ENCODE measurements around the gene PSMC3IP.
A peak's percentile ranks its signal among the peaks of the same experiment; 100 is the strongest.

The PSMC3IP gene

DNA sequence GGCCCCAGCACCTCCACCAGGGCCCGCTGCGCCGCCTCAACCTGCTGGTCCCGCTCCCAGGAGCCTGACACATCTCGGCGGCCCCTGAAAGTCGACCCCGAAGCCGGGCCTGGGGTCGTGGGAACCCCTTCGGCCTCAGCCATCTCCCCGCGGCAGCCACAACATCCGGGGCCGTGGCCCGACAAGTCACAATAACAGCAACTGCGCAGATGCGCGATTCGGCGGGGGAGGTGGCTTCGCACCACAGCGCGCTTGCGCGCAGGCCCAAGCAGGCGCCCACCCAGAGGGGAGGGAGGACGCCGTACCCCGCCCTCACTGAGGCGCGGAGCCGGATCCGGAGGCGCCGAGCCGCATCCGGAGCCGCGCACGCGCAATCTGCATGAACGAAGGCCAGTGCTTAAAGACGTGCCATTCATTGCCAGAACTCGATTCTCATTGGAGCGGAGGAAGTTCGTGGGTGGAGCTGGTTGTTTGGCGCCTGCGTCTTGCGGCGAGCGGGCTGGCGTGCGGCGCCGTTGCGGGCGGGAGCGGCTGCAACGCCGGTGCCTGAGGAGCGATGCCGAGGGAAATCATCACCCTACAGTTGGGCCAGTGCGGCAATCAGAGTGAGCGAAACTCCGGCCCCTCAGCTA lies 31.8 kb upstream of the PSMC3IP start, which contains the start of the genes RETREG3 and TUBG1:
TSS of gene RETREG3 (minus strand) at position 193 of the 632 bp plus-strand sequence. CDS start at position 143, 50 bp downstream.
TSS of gene TUBG1 (plus strand) at position 502 of the 632 bp plus-strand sequence. CDS start at position 557, 55 bp downstream.
- peak within 1 kb of the TSS; percentile 98 for H3K4me3 ChIP-seq (ENCODE audit: low read depth, low read length)
- no peaks in the 10 kb centered on the region for H3K27me3 ChIP-seq (ENCODE audit: insufficient read depth, low read length)
- H3K27ac ChIP-seq (ENCODE audit: low read depth, low read length) = peak within 1 kb of the TSS; percentile 63
- H3K36me3 ChIP-seq (ENCODE audit: insufficient read depth, low read length) = peaks cover 11% of the 10 kb centered on the region
- H3K79me2 ChIP-seq (ENCODE audit: control insufficient read depth, insufficient read depth, low read length, unreplicated experiment) = peaks cover 54% of the 10 kb centered on the region
- H3K4me1 ChIP-seq (ENCODE audit: control insufficient read depth, insufficient read depth, low read length, unreplicated experiment) = peaks cover 3% of the 10 kb centered on the region
- peak within 1 kb of the TSS; percentile 56 for H2AFZ ChIP-seq (ENCODE audit: low read length, unreplicated experiment)

DNA sequence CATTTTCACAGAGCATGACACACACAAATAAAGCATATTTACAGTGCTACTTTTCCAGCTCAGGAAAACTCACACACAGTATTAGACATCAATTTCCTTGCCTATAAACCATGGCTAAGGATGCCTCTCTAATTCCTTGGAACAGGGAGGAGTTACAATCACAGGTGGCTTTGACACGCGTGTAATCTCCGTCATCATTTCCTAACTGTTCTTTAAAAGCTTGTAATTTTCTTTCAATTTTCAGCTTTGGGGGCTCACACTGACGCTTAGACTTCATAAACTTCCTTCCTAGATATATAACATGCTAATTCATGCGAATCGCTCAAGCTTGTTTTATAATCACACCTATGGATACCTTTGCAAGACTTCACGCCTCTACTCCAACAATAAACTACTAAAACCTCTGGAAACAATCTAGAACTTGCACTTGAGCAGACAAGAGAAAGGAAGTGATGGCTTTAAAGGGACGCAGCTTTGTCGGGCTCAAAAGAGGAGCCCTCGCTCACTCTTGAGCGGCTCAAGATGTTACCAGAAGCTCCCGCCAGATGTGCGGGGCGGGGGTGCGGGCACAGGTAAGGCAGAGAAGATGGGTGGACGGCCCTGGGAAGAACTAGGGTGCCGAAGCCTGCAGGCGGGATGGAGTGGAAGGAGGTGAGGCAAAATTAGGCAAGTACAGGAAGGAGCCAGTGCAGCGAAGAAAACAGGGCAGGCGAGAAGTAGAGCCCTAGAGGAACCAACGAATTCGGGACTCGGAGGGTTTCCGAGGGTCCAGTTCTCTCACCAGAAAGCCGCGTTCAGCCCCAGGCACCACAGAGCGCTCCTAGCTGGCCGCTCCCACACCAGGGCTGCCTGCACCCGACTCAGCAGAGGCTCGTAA lies 31.0 kb upstream of the PSMC3IP start:
- H3K27ac ChIP-seq (ENCODE audit: low read depth, low read length) = peak overlapping the region; percentile 40; the same call in 1 of the 2 replicates
- peaks cover 3% of the 10 kb centered on the region for H3K4me1 ChIP-seq (ENCODE audit: control insufficient read depth, insufficient read depth, low read length, unreplicated experiment)
- H3K27me3 ChIP-seq (ENCODE audit: insufficient read depth, low read length) = no peaks in the 10 kb centered on the region
- peak overlapping the region; percentile 98 for H3K4me3 ChIP-seq (ENCODE audit: low read depth, low read length)
- H3K36me3 ChIP-seq (ENCODE audit: insufficient read depth, low read length) = peaks cover 11% of the 10 kb centered on the region
- H3K79me2 ChIP-seq (ENCODE audit: control insufficient read depth, insufficient read depth, low read length, unreplicated experiment) = peaks cover 57% of the 10 kb centered on the region
- peak overlapping the region; percentile 56 for H2AFZ ChIP-seq (ENCODE audit: low read length, unreplicated experiment)

- Histone ChIP-seq H3K27me3 (ENCODE audit: insufficient read depth, low read length) (no peaks in the 10 kb centered on the region), H3K27ac (ENCODE audit: low read depth, low read length) (no peak overlapping the region), H3K79me2 (ENCODE audit: control insufficient read depth, insufficient read depth, low read length, unreplicated experiment) (peaks cover 64% of the 10 kb centered on the region), H3K36me3 (ENCODE audit: insufficient read depth, low read length) (peaks cover 11% of the 10 kb centered on the region), H3K4me3 (ENCODE audit: low read depth, low read length) (peak overlapping the region; percentile 98), H2AFZ (ENCODE audit: low read length, unreplicated experiment) (no peak overlapping the region), H3K4me1 (ENCODE audit: control insufficient read depth, insufficient read depth, low read length, unreplicated experiment) (peaks cover 3% of the 10 kb centered on the region)
Measured at GRCh38 chr17:42607769-42608168, 30.2 kb upstream of the PSMC3IP start.

DNA sequence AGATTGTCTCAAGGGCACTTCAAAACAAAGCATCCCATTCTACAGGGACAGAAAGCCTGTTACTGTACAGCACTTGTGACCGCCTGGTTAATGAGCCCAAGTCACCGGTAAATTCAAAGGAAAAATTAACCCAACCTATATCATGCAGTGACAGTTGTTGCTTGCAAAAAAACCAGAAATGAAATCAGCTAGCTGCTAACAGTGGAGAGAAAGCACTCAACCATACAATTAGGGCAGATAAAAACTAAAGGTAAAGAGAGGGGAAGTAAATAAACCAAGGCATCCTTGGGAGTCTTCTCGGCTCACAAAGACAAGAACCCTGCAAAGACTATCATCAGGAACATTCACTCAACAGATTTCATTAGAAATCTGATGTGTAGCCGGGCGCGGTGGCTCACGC lies 25.8 kb upstream of the PSMC3IP start:
- H3K79me2 ChIP-seq (ENCODE audit: control insufficient read depth, insufficient read depth, low read length, unreplicated experiment) = peaks cover 61% of the 10 kb centered on the region
- no peak overlapping the region for H2AFZ ChIP-seq (ENCODE audit: low read length, unreplicated experiment)
- H3K4me3 ChIP-seq (ENCODE audit: low read depth, low read length) = no peak overlapping the region
- no peak overlapping the region for H3K27ac ChIP-seq (ENCODE audit: low read depth, low read length)
- H3K27me3 ChIP-seq (ENCODE audit: insufficient read depth, low read length) = no peaks in the 10 kb centered on the region
- peaks cover 7% of the 10 kb centered on the region for H3K4me1 ChIP-seq (ENCODE audit: control insufficient read depth, insufficient read depth, low read length, unreplicated experiment)
- no peaks in the 10 kb centered on the region for H3K36me3 ChIP-seq (ENCODE audit: insufficient read depth, low read length)

DNA sequence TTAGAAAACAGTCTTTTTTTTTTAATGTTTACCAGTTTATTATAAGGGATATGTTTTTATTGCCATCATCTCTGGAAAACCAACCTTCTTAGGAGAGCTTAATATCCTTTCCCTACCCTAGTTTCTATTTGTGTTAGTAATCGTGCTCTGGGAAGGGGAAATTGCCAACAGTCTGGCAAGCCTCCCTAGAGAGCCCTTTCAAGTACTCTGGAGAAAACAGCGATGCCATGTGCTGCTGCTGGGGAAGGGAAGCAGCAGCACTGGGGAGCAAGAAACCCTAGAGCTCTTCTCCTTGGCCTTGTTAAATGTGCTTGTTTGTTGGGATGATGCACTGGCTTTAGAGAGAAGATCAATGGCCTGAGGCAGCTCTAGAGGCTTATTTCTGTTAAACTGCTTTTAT lies 21.4 kb upstream of the PSMC3IP start:
- Histone ChIP-seq H3K4me3 (ENCODE audit: low read depth, low read length) (no peak overlapping the region), H3K79me2 (ENCODE audit: control insufficient read depth, insufficient read depth, low read length, unreplicated experiment) (peaks cover 26% of the 10 kb centered on the region), H3K27me3 (ENCODE audit: insufficient read depth, low read length) (no peaks in the 10 kb centered on the region), H3K27ac (ENCODE audit: low read depth, low read length) (no peak overlapping the region), H2AFZ (ENCODE audit: low read length, unreplicated experiment) (no peak overlapping the region), H3K4me1 (ENCODE audit: control insufficient read depth, insufficient read depth, low read length, unreplicated experiment) (peaks cover 3% of the 10 kb centered on the region), H3K36me3 (ENCODE audit: insufficient read depth, low read length) (no peaks in the 10 kb centered on the region)

DNA sequence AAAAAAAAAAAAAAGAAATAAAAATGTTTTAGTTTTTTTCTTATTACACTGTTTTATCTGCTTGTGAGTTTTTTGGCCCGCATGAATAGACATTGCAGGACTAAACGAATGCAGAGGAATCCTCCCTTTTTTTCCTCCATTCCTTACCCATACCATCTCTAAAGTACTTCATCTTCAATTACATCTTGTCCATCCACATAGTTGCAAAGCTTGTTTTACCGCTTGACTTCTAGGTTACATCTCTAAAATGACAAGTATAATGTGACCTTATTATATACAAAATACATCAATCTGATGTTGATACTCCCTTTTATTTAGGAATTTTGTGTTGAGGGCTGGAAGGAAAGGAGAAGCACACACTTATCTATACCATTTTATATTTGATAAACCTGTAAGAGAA lies 18.9 kb upstream of the PSMC3IP start:
- Histone ChIP-seq H3K27ac (ENCODE audit: low read depth, low read length) (no peak overlapping the region), H3K4me3 (ENCODE audit: low read depth, low read length) (no peak overlapping the region), H3K36me3 (ENCODE audit: insufficient read depth, low read length) (0 out of 2 replicates have a peak, but pooled peaks cover 3% of the 10 kb centered on the region), H2AFZ (ENCODE audit: low read length, unreplicated experiment) (no peak overlapping the region), H3K27me3 (ENCODE audit: insufficient read depth, low read length) (no peaks in the 10 kb centered on the region), H3K79me2 (ENCODE audit: control insufficient read depth, insufficient read depth, low read length, unreplicated experiment) (peaks cover 12% of the 10 kb centered on the region), H3K4me1 (ENCODE audit: control insufficient read depth, insufficient read depth, low read length, unreplicated experiment) (peaks cover 3% of the 10 kb centered on the region)

- Histone ChIP-seq H3K27me3 (ENCODE audit: insufficient read depth, low read length) (no peaks in the 10 kb centered on the region), H3K4me3 (ENCODE audit: low read depth, low read length) (no peak overlapping the region), H3K79me2 (ENCODE audit: control insufficient read depth, insufficient read depth, low read length, unreplicated experiment) (no peaks in the 10 kb centered on the region), H2AFZ (ENCODE audit: low read length, unreplicated experiment) (no peak overlapping the region), H3K4me1 (ENCODE audit: control insufficient read depth, insufficient read depth, low read length, unreplicated experiment) (no peaks in the 10 kb centered on the region), H3K27ac (ENCODE audit: low read depth, low read length) (no peak overlapping the region), H3K36me3 (ENCODE audit: insufficient read depth, low read length) (peaks cover 11% of the 10 kb centered on the region; the same call in 1 of the 2 replicates)
Measured at GRCh38 chr17:42591411-42591810, 13.9 kb upstream of the PSMC3IP start.

GRCh38 chr17:42590886-42591285 lies 13.4 kb upstream of the PSMC3IP start:
- Histone ChIP-seq H2AFZ (ENCODE audit: low read length, unreplicated experiment) (no peak overlapping the region), H3K4me3 (ENCODE audit: low read depth, low read length) (no peak overlapping the region), H3K79me2 (ENCODE audit: control insufficient read depth, insufficient read depth, low read length, unreplicated experiment) (no peaks in the 10 kb centered on the region), H3K36me3 (ENCODE audit: insufficient read depth, low read length) (peaks cover 11% of the 10 kb centered on the region; the same call in 1 of the 2 replicates), H3K27ac (ENCODE audit: low read depth, low read length) (no peak overlapping the region), H3K27me3 (ENCODE audit: insufficient read depth, low read length) (no peaks in the 10 kb centered on the region), H3K4me1 (ENCODE audit: control insufficient read depth, insufficient read depth, low read length, unreplicated experiment) (no peaks in the 10 kb centered on the region)

- peaks cover 15% of the 10 kb centered on the region; the same call in 1 of the 2 replicates for H3K36me3 ChIP-seq (ENCODE audit: insufficient read depth, low read length)
- no peak overlapping the region for H2AFZ ChIP-seq (ENCODE audit: low read length, unreplicated experiment)
- no peaks in the 10 kb centered on the region for H3K27me3 ChIP-seq (ENCODE audit: insufficient read depth, low read length)
- H3K4me1 ChIP-seq (ENCODE audit: control insufficient read depth, insufficient read depth, low read length, unreplicated experiment) = no peaks in the 10 kb centered on the region
- no peak overlapping the region for H3K4me3 ChIP-seq (ENCODE audit: low read depth, low read length)
- H3K27ac ChIP-seq (ENCODE audit: low read depth, low read length) = no peak overlapping the region
- no peaks in the 10 kb centered on the region for H3K79me2 ChIP-seq (ENCODE audit: control insufficient read depth, insufficient read depth, low read length, unreplicated experiment)
Measured at GRCh38 chr17:42586514-42587230, 9.1 kb upstream of the PSMC3IP start.

GRCh38 chr17:42585353-42585752 lies 7.8 kb upstream of the PSMC3IP start:
- H3K4me1 ChIP-seq (ENCODE audit: control insufficient read depth, insufficient read depth, low read length, unreplicated experiment) = no peaks in the 10 kb centered on the region
- no peak overlapping the region for H3K27ac ChIP-seq (ENCODE audit: low read depth, low read length)
- no peak overlapping the region for H3K4me3 ChIP-seq (ENCODE audit: low read depth, low read length)
- H3K27me3 ChIP-seq (ENCODE audit: insufficient read depth, low read length) = no peaks in the 10 kb centered on the region
- H2AFZ ChIP-seq (ENCODE audit: low read length, unreplicated experiment) = no peak overlapping the region
- H3K79me2 ChIP-seq (ENCODE audit: control insufficient read depth, insufficient read depth, low read length, unreplicated experiment) = no peaks in the 10 kb centered on the region
- H3K36me3 ChIP-seq (ENCODE audit: insufficient read depth, low read length) = 0 out of 2 replicates have a peak, but pooled peaks cover 6% of the 10 kb centered on the region

Measured in ACC112 (cell line).